HG03103 (cell line): ENCODE data around the gene GAL3ST2.
"Not testable (repeated sequence)": the region's sequence is repeated elsewhere in the genome, so short reads cannot be mapped to it uniquely, and the experiment has no call there.

Experiments used
- ATAC-seq: cut with Tn5 transposase; IDR thresholded peaks from one replicate; pipeline ENCODE4 v1.9.1; 2021; ENCODE audit warnings: low read depth; ENCODE audit not compliant: unreplicated experiment

The GAL3ST2 gene

DNA sequence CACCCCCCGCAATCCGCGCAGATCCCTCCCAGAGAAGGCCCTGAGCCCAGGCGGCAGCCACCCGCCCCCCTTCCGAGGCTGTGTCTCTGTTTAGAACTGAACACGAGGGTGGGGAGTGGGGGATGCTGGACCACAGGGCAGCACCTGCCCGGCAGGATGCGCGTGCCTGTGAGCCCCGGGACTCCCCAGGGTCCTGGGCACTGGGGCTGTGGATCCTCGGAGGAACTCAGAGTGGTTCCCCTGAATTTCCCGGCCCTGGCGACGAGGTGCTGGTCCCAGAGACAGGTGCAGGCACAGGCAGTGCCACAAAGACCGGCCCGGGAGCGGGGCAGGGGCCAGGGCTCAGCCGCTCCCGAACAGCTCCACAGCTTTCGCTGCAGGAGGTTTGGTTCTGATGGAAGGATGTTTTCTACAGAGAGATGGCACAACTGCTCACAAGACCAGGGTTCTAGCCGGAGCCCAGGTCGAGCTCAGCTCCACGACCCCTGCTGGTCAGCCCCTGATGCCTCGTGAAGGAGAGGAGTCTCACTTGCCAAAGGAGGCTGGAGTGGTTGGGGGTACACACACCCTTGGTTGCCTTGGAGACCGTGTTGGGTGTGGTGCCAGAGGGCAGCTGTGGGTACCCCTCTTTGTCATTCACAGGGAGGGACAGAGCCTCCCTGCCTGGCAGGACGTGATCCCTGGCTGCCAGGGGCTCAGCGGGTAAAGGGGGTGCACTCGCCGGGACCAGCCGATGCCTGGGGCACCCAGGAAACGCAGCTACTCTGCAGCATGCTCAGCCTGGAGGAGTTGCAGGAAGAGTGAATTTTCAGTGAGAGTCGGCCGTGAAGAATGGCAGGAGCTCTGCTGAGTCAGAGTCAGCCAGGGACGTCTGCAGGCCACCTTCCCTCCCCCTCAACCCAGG lies 28.0 kb downstream of the GAL3ST2 start:
- no peak for ATAC-seq

DNA sequence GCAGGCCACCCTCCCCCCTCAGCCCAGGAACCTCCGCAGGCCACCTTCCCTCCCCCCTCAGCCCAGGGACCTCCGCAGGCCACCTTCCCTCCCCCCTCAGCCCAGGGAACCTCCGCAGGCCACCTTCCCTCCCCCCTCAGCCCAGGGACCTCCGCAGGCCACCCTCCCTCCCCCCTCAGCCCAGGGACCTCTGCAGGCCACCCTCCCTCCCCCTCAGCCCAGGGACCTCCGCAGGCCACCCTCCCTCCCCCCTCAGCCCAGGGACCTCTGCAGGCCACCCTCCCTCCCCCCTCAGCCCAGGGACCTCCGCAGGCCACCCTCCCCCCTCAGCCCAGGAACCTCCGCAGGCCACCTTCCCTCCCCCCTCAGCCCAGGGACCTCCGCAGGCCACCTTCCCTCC lies 29.6 kb downstream of the GAL3ST2 start:
- not testable (repeated sequence) for ATAC-seq

DNA sequence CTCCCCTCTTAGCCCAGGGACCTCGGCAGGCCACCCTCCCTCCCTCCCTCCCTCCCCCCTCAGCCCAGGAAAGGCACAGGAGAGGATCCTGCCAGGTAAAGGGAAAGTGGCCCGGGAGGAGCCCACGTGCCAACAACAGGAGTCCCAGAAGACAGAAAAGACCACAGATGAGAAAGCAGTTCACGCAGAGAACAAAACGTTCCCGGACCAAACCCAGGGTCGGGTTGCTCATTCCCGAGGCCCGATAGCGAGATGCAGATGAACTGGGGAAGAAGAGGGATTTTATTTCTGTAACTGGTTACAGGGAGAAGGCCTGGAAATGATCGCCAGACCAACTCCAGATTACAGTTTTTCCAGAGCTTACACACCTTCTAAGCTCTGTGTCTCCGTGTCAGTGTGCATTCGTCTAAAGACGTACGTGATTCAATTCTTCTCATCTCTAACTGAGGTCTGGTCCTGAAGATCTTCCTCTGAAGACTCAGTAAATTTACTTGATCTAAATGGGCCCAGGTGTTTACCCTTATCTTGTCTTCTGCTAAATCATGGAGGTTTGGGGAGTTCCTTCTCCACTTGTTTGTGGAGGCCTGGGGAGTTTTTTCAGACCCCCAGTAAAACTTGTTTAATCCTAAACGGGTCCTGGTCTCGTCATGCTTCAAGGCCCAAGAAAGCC lies 31.6 kb downstream of the GAL3ST2 start:
- ATAC-seq, result no peak

DNA sequence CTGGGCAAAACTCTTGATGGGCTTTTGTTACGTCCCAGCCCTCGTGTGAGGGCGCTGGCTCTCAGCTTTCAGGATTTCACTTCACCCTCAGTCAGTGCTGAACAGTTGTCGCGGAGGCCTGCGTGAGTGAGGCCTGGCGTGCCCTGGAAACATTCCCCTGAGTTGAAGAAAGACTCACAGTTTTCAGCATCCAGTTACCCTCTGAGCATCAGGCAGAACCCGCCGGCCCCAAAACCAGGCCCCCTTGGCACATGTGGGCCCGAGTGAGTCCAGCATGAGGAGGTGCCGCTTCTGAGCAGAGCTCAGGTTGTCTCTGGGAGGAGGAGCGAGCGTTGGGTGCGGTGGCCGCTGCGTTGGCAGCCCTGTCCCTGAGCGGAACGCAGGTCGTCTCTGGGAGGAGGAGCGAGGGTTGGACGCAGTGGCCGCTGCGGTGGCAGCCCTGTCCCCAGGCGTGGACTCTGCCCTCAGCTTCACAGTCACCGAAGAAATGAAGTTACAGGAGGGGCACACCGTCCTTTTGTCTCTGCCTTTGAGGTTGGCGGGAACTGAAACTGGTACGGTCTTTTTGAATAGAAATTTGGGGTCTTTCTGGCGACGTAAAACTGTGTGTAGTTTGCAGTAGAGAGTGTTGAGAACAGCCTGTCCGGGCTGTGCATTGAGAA lies 32.2 kb downstream of the GAL3ST2 start, which contains the start of gene NEU4:
TSS of gene NEU4 (plus strand) at position 473 of the 662 bp plus-strand sequence. CDS start 5,292 bp downstream, outside the sequence.
- no peak for ATAC-seq

DNA sequence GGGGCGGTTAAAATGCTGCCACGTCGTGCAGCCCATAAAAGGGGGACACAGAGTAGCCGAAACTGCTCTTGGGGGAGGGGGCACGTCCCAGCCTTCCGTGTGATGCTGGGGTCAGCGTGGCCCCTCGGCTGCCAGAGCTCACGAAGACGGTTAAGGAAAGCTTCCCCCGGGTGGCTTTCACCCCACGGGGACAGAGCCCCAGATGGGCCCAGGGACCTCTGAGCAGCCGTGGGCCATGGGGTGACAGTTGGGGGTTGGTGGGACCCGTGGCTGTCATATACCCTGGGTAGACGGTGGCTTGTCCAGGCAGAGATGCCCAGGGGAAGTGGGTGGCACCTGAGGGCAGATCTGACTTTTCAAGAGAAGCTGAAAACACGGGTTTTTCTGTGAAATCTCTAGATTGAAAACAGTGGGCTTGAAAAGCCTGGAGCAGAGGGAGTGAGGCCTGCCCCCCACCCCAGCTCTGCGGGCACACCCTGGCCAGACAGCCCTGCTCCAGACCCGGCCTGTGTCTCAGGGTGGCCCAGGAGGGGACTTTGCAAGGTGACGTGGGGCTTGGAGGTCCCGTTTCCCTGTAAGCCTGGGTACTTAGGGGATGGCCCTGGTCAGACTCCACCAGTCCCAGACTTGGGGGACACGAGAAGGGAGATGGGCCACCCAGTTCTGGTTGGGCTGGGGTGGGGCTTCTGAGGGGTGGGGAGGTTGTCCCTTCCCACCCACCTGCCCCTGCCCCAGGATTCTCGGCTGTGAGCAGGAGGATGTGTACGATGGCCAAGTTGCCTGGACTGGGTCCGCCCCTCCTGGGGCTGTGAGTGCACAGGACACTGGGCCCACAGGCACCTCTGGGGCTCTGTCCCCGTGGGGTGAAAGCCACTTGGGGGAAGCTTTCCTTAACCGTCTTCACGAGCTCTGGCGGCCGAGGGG lies 33.0 kb downstream of the GAL3ST2 start:
- ATAC-seq, result no peak

DNA sequence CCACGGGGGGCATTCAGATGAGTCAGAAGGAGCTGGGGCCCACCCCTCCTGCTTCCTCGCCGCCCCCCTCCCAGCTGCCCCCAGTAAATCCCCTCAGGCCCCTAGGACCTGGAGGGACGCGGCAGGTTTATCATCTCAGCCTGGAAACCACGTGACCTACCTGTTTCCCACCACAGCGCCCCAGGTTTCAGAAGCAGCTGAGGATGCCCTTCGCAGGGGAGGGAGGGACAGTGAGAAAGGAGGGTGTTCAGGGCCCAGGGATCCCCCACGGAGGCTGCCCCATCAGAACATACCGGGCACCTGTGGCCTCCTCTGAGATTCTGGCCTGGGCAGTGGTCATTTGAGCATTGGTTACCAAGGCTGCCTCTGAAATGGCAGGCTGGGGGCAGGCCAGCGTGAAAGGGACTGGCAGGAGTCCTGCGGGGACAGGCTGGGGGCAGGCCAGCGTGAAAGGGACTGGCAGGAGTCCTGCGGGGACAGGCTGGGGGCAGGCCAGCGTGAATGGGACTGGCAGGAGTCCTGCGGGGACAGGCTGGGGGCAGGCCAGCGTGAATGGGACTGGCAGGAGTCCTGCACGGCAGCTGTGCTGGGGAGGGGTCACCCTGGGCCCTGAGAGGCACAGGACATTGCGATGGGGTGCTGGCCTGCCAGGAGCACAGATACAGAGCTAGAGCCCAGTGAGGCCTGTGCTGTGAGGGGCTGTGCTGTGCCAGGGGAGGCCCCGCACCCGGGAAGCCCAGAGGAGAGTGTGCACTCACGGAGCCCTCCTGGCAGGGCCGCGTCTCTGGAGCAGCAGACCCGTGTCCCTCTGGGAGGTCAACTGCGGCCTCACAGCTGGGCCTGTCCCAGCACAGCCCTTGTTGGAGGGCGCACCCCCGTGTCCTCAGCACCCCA lies 33.9 kb downstream of the GAL3ST2 start:
- no peak for ATAC-seq

DNA sequence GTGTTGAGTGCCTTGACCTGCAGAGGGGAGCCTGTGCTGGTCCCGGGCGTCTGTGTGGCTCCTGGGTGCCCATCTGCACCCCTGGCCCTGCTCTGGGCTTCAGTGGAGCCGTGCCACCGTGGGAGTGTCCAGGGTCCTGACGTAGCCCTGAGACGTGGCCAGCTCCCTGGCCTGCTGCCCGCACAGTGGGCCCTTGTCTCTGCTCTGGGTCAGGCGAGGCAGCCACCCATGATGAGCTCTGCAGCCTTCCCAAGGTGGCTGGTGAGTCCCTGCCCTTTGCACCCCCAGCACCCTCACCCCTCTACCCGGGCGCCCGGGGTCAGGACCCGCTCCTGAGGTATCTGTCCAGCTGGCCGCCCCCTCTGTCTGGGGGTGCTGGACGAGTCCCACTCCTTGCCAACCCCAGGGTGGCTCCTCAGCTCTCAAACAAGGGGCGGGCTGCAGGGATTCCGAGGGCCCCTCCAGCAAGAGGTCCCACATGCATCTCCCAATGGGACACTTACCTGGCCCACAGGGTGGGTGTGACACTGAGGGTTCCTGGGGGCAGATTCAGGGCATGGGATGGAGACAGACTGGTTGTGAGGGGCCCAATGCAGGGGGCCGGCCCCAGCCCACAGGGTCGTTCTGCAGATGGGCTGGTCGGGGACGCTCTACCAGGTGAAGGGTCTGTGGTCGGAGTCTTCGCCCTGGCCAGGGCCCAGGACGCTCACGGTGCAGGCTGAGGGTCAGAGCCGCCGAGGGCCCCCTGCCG lies 34.8 kb downstream of the GAL3ST2 start:
- no peak for ATAC-seq

DNA sequence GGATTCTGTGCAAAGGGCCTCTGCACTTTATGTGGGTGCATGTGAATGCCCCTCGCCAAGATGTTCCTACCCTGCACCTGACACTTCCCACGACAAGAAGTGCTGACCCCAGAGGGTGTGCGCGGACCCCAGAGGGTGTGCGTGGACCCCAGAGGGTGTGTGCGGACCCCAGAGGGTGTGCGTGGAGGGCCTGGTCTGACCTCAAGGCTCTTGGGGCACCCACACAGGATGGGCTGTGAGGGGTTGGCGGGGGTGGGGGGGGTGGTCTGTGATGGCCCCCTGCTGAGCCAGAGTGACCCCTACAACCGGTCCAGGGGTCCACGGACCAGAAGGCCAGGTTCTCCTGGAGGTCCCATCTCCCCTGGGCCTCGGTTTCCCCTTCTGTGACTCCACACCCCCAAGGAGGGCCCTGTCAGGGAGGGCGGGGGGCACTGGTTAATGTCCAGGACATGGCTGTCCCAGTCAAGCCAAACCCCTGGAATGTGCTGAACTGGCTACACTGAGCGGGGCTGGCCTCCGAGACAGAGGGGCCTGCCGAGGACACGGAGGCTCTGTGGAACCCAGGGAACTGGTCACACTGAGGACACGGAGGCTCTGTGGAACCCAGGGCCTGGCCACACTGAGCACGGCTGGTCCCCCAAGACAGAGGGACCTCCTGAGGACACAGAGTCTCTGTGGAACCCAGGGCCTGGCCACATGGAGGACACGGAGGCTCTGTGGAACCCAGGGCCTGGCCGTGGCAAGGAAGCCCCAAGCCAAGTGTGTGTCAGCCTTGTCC lies 35.5 kb downstream of the GAL3ST2 start:
- no peak for ATAC-seq

DNA sequence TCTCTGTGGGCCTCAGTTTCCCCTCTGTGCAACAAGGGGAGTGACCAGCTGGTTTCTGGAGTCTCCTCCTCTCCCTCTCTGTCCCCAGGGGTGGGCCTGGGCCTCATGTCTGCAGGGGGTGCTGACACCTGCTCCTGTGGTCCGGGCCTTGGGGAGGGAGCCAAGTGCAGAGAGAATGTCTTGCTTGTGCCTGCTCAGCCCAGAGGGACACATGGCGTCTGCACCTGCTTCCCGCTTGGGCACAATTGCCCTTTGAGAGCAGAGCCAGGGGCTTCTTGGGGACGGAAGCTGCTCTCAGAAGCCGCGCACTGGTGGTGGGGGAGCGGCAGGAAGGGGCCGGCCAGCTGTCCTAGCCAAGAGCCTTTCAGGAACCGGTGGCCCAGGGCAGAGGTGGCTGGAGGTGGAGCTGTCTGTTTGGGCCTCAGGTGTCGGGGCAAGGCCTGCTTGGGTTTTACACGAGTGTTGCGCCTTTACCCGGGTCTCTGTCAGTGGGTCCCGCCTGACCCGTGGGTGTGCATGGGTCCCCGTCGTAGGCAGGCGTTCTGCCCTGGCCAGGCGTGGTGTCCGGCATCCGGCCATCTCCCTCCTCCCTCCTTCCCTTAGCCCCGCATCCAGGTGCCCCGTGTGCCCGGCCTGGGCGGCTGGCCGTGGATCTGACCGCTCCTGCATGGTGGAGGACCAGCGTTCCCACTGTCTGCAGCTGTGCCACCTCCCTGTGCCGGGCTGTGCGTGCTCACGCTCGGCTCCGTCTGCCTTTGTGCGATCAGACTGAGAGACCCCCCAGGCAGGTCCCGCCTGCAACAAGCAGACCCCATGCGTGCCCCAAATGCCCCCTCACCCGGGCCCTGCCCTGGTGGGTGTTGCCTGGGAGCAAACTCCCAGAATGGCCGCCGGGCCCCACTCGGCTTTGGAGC lies 36.4 kb downstream of the GAL3ST2 start:
- ATAC-seq, result no peak

DNA sequence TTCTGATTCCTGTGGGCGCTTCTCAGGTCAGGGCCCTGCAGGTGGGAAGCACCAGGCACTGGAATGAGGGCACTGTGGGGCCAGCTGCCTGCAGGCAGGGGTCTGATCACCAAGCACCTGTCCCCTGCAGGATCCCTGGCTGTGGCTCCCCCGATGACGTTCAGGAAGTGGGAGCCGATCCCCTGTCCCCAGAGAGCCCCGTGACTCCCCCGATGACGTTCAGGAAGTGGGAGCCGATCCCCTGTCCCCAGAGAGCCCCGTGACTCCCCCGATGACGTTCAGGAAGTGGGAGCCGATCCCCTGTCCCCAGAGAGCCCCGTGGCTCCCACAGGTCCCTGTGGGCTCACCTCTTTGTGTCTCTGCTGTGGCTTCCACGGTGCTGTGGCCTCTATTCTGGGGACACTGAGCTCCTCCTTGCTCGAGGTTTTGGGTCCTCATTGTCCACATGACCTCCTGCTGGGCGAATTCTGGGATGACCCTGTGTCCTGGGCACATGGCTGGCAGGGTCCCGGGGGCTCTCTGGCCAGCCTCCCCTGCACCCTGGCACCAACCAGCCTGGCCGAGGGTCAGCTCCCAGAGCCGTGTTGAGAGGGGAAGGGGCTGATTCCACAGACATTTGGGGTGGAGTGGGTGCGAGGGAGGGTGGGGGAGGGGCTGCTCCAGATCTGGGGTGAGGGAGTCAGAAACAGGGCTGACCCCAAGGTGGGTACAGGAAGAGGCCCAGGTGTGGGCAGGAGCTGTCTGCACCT lies 37.2 kb downstream of the GAL3ST2 start:
- ATAC-seq, result no peak

DNA sequence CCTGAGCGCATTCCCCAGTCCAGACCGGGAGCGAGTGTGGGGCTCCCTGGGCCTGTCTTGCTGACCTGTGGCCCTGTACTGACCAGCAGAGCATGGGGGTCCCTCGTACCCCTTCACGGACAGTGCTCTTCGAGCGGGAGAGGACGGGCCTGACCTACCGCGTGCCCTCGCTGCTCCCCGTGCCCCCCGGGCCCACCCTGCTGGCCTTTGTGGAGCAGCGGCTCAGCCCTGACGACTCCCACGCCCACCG lies 37.7 kb downstream of the GAL3ST2 start:
- ATAC-seq, result no peak

DNA sequence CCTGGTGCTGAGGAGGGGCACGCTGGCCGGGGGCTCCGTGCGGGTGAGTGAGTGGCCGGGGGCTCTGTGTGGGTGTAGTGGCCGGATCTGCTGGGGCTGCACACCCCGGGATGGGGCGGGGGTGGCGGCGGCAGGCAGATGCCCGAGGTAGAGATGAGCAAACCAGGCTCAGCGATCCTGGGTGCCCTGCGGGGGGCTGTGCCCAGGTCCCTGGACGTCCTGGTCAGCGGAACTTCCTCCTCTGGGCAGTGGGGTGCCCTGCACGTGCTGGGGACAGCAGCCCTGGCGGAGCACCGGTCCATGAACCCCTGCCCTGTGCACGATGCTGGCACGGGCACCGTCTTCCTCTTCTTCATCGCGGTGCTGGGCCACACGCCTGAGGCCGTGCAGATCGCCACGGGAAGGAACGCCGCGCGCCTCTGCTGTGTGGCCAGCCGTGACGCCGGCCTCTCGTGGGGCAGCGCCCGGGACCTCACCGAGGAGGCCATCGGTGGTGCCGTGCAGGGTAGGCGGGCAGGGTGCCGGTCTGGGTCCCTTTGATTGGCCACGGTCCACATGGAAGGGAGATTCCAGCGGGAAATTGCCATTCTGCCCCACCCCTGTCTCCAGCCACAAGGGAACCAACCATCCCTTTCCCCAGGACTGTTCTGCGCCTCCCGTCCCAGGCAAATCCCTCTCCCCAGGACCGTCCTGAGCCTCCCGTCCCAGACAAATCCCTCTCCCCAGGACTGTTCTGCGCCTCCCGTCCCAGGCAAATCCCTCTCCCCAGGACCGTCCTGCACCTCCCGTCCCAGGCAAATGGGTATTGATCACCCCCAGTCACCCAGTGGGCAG lies 38.2 kb downstream of the GAL3ST2 start:
- no peak for ATAC-seq

DNA sequence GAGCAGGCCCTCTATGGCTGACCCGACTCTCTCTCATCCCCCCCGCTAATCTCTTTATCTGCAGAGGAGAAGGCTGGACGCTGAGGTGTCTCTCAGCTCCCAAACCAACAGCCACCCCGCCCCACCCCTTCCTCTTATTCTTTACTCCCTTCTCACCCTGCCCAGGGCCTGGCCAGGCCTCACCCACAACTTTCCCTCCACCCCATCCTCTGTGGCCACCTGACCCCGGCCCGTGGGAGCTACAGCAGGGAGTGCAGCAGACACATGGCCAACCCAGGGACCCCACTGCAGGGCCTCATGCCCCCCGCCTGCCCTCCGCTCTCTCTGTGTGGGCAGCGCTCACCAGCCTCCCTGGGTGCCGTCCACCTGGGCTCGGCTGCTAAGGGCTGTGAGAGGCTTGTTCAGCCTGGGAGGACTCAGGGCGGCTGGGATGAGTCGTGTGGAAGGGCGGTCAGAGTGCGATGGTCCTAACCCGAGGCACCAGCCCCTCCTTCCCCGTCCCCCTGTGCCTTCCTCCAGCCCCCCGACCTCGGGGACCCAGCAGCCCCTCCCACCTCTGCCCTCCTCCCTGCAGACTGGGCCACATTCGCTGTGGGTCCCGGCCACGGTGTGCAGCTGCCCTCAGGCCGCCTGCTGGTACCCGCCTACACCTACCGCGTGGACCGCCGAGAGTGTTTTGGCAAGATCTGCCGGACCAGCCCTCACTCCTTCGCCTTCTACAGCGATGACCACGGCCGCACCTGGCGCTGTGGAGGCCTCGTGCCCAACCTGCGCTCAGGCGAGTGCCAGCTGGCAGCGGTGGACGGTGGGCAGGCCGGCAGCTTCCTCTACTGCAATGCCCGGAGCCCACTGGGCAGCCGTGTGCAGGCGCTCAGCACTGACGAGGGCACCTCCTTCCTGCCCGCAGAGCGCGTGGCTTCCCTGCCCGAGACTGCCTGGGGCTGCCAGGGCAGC lies 39.1 kb downstream of the GAL3ST2 start:
- ATAC-seq, result no peak

DNA sequence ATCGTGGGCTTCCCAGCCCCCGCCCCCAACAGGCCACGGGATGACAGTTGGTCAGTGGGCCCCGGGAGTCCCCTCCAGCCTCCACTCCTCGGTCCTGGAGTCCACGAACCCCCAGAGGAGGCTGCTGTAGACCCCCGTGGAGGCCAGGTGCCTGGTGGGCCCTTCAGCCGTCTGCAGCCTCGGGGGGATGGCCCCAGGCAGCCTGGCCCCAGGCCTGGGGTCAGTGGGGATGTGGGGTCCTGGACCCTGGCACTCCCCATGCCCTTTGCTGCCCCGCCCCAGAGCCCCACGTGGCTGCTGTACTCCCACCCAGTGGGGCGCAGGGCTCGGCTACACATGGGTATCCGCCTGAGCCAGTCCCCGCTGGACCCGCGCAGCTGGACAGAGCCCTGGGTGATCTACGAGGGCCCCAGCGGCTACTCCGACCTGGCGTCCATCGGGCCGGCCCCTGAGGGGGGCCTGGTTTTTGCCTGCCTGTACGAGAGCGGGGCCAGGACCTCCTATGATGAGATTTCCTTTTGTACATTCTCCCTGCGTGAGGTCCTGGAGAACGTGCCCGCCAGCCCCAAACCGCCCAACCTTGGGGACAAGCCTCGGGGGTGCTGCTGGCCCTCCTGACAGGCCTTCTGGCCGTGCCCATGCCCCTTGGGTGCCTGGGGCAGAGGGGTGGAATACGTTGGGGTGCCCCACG lies 40.0 kb downstream of the GAL3ST2 start:
- no peak for ATAC-seq
